GM23338 (cell line): ENCODE data around the gene MT1F. TPM values are rescaled to one million over a fixed set of nuclear protein-coding genes. Genes with fewer than 3 reads are reported as not detected.

Experiments used
- ATAC-seq: fragments of 200-7000 bp; cut with Tn5 transposase; 3 replicates; pipeline ENCODE4 v1.9.1; 2020
- DNase-seq: peaks from one replicate; pipeline ENCODE4 v3.0.0-alpha.2; 2015; ENCODE audit warnings: low spot score
- H2AFZ ChIP-seq: fragments of 200-600 bp; sonication (generic); 2 replicates; pipeline ENCODE4 v1.8.0; 2016; ENCODE audit warnings: antibody characterized with exemption, mild to moderate bottlenecking, moderate library complexity
- H3F3A ChIP-seq: fragments of 200-600 bp; sonication (generic); replicated peaks from 2 replicates; pipeline ENCODE4 v1.8.0; 2017; ENCODE audit warnings: antibody characterized with exemption, mixed run types, low read depth
- H3K27ac ChIP-seq: fragments of 200-600 bp; sonication (generic); 2 replicates; pipeline ENCODE4 v1.6.1; 2016; ENCODE audit warnings: low read depth
- H3K27me3 ChIP-seq: fragments of 200-600 bp; sonication (generic); 2 replicates; pipeline ENCODE4 v1.8.0; 2016; ENCODE audit warnings: mild to moderate bottlenecking, mixed run types, moderate library complexity; ENCODE audit not compliant: insufficient read depth
- H3K36me3 ChIP-seq: fragments of 200-600 bp; sonication (generic); 2 replicates; pipeline ENCODE4 v1.8.0; 2016; ENCODE audit warnings: mild to moderate bottlenecking; ENCODE audit not compliant: insufficient read depth
- H3K4me1 ChIP-seq: fragments of 200-600 bp; sonication (generic); 2 replicates; pipeline ENCODE4 v1.8.0; 2016; ENCODE audit warnings: mild to moderate bottlenecking, moderate library complexity; ENCODE audit not compliant: insufficient read depth
- H3K4me2 ChIP-seq: fragments of 200-600 bp; sonication (generic); 2 replicates; pipeline ENCODE4 v1.7.1; 2017; ENCODE audit warnings: mixed run types
- H3K4me3 ChIP-seq: fragments of 200-600 bp; sonication (generic); 2 replicates; pipeline ENCODE4 v1.6.1; 2016; ENCODE audit warnings: mixed run types
- H3K79me2 ChIP-seq: fragments of 200-600 bp; sonication (generic); replicated peaks from 2 replicates; pipeline ENCODE4 v1.8.0; 2017; ENCODE audit warnings: mild to moderate bottlenecking; ENCODE audit not compliant: insufficient read depth
- H3K9me2 ChIP-seq: fragments of 200-600 bp; sonication (generic); 2 replicates; pipeline ENCODE4 v1.8.0; 2017; ENCODE audit not compliant: insufficient read depth
- H4K20me1 ChIP-seq: fragments of 200-600 bp; sonication (generic); replicated peaks from 2 replicates; pipeline ENCODE4 v1.8.0; 2017; ENCODE audit warnings: mild to moderate bottlenecking; ENCODE audit not compliant: insufficient read depth
- H3K27ac Mint-ChIP-seq: 2 replicates; pipeline ENCODE4 v1.8.0; 2020; ENCODE audit warnings: inconsistent platforms, mild to moderate bottlenecking, moderate library complexity, mixed read lengths
- H3K27me3 Mint-ChIP-seq: 3 replicates; pipeline ENCODE4 v1.8.0; 2022; ENCODE audit warnings: low read depth, mild to moderate bottlenecking, moderate library complexity, mixed read lengths, inconsistent platforms; ENCODE audit not compliant: insufficient read depth, poor library complexity
- H3K36me3 Mint-ChIP-seq: 3 replicates; pipeline ENCODE4 v1.8.0; 2021; ENCODE audit warnings: low read depth, mild to moderate bottlenecking, inconsistent platforms, moderate library complexity, mixed read lengths
- H3K4me1 Mint-ChIP-seq: 3 replicates; pipeline ENCODE4 v1.8.0; 2020; ENCODE audit warnings: mild to moderate bottlenecking, inconsistent platforms, mixed read lengths
- H3K4me3 Mint-ChIP-seq: 3 replicates; pipeline ENCODE4 v1.8.0; 2021; ENCODE audit warnings: moderate library complexity, mild to moderate bottlenecking, inconsistent platforms, mixed read lengths
- H3K9me3 Mint-ChIP-seq: 3 replicates; pipeline ENCODE4 v1.8.0; 2020; ENCODE audit warnings: moderate library complexity, mild to moderate bottlenecking, inconsistent platforms, mixed read lengths
- EZH2 ChIP-seq: fragments of 200-600 bp; sonication (generic); IDR thresholded peaks from one replicate; pipeline ENCODE4 v1.8.0; 2017; ENCODE audit warnings: antibody characterized with exemption, mild to moderate bottlenecking, low read depth; ENCODE audit not compliant: unreplicated experiment
- STAT1 ChIP-seq: IDR thresholded peaks from one replicate; pipeline ENCODE4 v1.6.1; 2016; ENCODE audit warnings: antibody characterized with exemption; ENCODE audit not compliant: unreplicated experiment
- ZNF114 ChIP-seq: fragments of 250-450 bp; sonication (Bioruptor Pico); IDR thresholded peaks from 2 replicates; pipeline ENCODE4 v1.5.0; 2020; ENCODE audit warnings: mild to moderate bottlenecking, moderate library complexity
- polyA plus RNA-seq: library from polyadenylated mRNA; unstranded; fragments of >200 nt; fragmentation: Nextera tagmentation; extraction: Ambion mirVana; gene quantifications from 2 replicates; pipeline ENCODE4 v1.2.1, GENCODE V29; 2016
- total RNA-seq: library from RNA; depleted of rRNA; stranded (reverse); fragments of >200 nt; shearing (Covaris generic); gene quantifications from 2 replicates; pipeline ENCODE4 v1.2.3, GENCODE V29; 2014
- TF ChIP-seq, protein P1 (sequence below): fragments of 250-450 bp; sonication (Bioruptor Pico); IDR thresholded peaks from 2 replicates; pipeline ENCODE4 v1.5.0; 2020; ENCODE audit warnings: mild to moderate bottlenecking, moderate library complexity
- TF ChIP-seq, protein P2 (sequence below), 2 experiments: fragments of 200-600 bp in 1 of 2; sonication (generic) in 1 of 2; conservative IDR thresholded peaks; 2 replicates each; pipeline versions ENCODE4 v1.5.1 to v1.6.1; 2016 to 2017; ENCODE audit warnings: antibody characterized with exemption in 2 of 2, low read depth in 2 of 2, mild to moderate bottlenecking in 2 of 2, moderate library complexity in 1 of 2

The MT1F gene
- total and polyA plus RNA-seq, 2 experiments from 2014 or later: 7.4 to 107 TPM

DNA sequence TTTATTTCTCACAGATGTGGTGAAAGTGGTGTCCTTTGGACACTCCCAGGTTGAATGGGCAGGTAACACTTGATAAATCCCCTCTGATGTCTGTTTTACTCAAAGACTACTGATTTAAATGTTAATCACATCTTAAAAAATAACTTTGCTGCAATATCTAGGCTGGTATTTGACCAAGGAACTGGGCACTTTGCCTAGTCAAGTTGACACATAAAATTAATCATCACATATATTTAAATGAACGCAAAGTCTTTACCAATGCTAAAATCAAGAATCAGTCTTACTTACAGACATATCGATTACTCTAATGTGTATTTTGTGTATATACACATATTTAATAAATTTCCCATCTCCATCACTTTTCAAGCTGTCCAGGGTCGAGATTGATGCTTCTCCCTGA, 42.4 kb upstream of the MT1F start (continued):
- TF ChIP-seq ZNF114 (CRISPR knock-in tag): no peak

DNA sequence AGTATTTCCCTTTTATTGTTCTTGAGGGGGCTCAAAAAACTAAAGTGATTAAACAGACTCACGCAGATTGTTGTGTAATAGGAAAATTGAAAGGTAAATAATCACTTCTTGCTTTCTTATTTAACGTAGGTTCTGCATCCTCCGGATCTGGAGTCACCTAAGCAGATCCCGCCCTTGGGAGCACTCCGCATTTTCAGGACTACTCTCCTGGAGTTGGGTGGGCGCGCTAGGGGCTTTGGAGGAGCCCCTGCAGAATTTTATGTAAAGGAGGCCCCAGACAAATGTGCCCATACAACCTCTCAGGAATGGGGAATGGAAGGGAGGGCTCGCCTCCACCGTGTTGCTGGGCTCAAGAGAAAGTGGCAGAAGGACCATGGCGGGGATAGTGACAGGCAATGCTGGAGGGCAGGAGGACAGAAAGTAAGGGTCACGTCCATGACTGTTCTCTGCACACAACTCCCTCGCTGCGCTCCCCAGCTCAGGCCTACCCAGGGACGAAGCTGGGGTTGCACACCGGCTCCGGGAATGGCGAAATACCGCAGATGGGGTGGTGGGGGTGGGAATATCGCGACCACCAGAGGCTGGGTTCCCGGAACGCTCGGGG, 41.0 kb upstream of the MT1F start:
- no peak for DNase-seq
- Histone ChIP-seq H3F3A (0 out of 2 replicates have a peak, but pooled peaks cover 3% of the 10 kb centered on the region), H3K9me2 (no peaks in the 10 kb centered on the region), H4K20me1 (0 out of 2 replicates have a peak, but pooled peaks cover 9% of the 10 kb centered on the region), H2AFZ (peak overlapping the region; percentile 96), H3K4me3 (peak overlapping the region; percentile 73), H3K27me3 (peaks cover 99% of the 10 kb centered on the region), H3K4me1 (peaks cover 42% of the 10 kb centered on the region), H3K4me2 (peak overlapping the region; percentile 92), H3K79me2 (no peaks in the 10 kb centered on the region), H3K36me3 (no peaks in the 10 kb centered on the region), H3K27ac (no peak overlapping the region)
- H3K4me3 Mint-ChIP-seq: peak overlapping the region; percentile 83
- peaks cover 71% of the 10 kb centered on the region for H3K27me3 Mint-ChIP-seq
- TF ChIP-seq, protein P1, sequence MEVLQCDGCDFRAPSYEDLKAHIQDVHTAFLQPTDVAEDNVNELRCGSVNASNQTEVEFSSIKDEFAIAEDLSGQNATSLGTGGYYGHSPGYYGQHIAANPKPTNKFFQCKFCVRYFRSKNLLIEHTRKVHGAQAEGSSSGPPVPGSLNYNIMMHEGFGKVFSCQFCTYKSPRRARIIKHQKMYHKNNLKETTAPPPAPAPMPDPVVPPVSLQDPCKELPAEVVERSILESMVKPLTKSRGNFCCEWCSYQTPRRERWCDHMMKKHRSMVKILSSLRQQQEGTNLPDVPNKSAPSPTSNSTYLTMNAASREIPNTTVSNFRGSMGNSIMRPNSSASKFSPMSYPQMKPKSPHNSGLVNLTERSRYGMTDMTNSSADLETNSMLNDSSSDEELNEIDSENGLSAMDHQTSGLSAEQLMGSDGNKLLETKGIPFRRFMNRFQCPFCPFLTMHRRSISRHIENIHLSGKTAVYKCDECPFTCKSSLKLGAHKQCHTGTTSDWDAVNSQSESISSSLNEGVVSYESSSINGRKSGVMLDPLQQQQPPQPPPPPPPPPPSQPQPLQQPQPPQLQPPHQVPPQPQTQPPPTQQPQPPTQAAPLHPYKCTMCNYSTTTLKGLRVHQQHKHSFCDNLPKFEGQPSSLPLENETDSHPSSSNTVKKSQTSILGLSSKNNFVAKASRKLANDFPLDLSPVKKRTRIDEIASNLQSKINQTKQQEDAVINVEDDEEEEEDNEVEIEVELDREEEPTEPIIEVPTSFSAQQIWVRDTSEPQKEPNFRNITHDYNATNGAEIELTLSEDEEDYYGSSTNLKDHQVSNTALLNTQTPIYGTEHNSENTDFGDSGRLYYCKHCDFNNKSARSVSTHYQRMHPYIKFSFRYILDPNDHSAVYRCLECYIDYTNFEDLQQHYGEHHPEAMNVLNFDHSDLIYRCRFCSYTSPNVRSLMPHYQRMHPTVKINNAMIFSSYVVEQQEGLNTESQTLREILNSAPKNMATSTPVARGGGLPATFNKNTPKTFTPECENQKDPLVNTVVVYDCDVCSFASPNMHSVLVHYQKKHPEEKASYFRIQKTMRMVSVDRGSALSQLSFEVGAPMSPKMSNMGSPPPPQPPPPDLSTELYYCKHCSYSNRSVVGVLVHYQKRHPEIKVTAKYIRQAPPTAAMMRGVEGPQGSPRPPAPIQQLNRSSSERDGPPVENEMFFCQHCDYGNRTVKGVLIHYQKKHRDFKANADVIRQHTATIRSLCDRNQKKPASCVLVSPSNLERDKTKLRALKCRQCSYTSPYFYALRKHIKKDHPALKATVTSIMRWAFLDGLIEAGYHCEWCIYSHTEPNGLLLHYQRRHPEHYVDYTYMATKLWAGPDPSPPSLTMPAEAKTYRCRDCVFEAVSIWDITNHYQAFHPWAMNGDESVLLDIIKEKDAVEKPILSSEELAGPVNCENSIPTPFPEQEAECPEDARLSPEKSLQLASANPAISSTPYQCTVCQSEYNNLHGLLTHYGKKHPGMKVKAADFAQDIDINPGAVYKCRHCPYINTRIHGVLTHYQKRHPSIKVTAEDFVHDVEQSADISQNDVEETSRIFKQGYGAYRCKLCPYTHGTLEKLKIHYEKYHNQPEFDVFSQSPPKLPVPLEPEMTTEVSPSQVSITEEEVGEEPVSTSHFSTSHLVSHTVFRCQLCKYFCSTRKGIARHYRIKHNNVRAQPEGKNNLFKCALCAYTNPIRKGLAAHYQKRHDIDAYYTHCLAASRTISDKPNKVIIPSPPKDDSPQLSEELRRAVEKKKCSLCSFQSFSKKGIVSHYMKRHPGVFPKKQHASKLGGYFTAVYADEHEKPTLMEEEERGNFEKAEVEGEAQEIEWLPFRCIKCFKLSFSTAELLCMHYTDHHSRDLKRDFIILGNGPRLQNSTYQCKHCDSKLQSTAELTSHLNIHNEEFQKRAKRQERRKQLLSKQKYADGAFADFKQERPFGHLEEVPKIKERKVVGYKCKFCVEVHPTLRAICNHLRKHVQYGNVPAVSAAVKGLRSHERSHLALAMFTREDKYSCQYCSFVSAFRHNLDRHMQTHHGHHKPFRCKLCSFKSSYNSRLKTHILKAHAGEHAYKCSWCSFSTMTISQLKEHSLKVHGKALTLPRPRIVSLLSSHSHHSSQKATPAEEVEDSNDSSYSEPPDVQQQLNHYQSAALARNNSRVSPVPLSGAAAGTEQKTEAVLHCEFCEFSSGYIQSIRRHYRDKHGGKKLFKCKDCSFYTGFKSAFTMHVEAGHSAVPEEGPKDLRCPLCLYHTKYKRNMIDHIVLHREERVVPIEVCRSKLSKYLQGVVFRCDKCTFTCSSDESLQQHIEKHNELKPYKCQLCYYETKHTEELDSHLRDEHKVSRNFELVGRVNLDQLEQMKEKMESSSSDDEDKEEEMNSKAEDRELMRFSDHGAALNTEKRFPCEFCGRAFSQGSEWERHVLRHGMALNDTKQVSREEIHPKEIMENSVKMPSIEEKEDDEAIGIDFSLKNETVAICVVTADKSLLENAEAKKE (CRISPR knock-in tag): no peak
- peak; percentile 50 for TF ChIP-seq EZH2
- TF ChIP-seq, protein P2, sequence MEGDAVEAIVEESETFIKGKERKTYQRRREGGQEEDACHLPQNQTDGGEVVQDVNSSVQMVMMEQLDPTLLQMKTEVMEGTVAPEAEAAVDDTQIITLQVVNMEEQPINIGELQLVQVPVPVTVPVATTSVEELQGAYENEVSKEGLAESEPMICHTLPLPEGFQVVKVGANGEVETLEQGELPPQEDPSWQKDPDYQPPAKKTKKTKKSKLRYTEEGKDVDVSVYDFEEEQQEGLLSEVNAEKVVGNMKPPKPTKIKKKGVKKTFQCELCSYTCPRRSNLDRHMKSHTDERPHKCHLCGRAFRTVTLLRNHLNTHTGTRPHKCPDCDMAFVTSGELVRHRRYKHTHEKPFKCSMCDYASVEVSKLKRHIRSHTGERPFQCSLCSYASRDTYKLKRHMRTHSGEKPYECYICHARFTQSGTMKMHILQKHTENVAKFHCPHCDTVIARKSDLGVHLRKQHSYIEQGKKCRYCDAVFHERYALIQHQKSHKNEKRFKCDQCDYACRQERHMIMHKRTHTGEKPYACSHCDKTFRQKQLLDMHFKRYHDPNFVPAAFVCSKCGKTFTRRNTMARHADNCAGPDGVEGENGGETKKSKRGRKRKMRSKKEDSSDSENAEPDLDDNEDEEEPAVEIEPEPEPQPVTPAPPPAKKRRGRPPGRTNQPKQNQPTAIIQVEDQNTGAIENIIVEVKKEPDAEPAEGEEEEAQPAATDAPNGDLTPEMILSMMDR (conservative IDR thresholded peaks at IDR 0.05; ENCODE audit: low read depth in 2 of 2): no peak
- no peak for TF ChIP-seq STAT1
- no peak overlapping the region for H3K27ac Mint-ChIP-seq
- ATAC-seq: peak; percentile 51
- H3K9me3 Mint-ChIP-seq: no peaks in the 10 kb centered on the region
- no peaks in the 10 kb centered on the region for H3K36me3 Mint-ChIP-seq
- H3K4me1 Mint-ChIP-seq: peaks cover 34% of the 10 kb centered on the region
